Measurements from ENCODE around the gene ONECUT1.

The ONECUT1 gene

DNA sequence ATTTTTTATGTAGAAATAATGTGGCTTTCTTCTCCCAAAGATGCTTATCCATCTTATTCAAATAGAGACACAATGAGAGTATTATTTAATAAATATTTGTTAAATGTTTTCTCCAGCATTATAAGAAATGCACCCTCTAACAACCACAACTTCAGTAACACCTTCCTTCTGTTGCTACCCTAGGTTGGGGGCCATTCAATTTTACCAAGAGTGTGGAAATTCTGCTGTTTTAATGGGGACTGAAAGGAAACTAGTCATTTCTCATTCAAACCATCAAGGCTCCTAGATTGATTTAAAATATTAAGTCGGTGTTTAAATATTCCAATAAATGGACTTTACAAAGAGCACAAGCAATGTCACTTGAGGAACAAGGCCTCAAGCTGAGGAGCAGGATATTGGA is 7.6 kb downstream of the ONECUT1 start:
- DNase-seq (ENCODE audit: low read depth) = no peak

DNA sequence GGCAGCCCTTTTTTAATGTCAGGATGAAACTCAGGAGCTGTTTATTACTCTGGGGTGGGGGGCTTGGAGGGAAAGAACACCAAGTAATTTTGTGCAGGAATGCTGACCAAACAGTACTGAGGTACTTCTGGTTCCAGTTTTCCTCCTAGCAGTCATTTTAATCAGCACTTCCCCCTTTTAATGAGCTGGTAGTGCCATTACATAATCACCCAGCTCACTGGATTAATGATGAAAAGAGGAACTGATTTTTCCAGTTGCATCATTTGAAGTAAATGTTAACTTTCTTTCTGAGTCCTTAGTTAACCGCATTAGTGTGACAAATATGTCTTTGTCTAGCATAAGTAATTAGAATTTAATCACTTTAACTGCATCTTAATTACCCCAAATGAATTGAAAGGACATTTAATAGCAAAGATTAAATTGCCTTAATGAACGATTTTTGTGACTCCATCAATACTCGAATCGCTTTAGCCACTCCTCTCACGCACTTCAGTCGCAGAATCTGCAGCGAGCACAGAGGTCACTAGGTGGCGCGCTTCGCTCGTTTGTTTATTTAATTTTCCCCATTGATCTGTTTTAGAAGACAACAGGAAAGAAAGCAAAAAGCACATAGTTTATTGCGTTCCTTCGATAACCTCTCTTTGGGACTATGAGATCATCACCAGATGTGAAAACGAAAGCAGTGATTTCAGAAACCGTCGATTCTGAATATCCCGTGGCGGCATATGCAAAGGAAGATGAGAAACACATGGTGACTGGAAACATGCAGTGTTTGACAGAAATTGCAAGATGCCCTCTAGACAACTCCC is 9.8 kb downstream of the ONECUT1 start:
- peak; percentile 52 for DNase-seq (ENCODE audit: low read depth)

DNA sequence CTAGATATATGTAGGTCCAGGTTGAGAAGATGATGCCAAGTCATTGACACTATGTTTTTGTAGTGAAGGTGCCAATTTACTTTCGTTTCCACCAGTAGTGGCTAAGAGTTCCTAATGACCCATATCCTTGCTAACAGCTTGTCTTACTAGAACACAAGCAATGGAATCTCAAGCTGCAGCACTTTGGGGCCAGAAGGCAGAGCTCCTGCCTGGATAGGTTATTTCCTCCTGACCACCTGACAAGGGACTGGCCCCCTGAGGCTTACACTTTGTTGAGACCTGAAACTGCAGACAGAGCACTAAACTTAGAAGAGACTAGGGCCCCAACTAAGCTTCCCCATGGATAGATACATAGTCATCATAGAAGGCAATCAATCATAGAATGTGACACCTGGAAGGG is 11.7 kb downstream of the ONECUT1 start:
- no peak for DNase-seq (ENCODE audit: low read depth)

DNA sequence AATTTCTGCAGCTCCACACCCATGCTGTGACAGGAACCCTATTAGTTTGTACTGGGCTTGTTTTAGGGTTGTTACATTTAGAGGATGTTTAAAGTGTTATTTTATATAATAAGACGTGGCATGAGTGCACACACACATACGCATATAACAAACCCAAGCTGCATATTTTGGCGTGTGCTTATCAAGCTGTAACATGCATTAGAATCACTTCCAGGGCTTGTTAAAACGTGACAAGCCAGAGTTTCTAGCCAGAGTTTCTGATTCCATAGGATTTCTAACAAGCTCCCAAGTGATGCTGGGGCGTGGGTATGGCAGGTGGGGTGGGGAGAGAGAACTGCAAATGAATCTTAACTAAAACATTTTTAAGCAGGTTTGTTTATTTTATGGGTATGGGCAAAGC is 17.4 kb downstream of the ONECUT1 start:
- DNase-seq (ENCODE audit: low read depth) = no peak

DNA sequence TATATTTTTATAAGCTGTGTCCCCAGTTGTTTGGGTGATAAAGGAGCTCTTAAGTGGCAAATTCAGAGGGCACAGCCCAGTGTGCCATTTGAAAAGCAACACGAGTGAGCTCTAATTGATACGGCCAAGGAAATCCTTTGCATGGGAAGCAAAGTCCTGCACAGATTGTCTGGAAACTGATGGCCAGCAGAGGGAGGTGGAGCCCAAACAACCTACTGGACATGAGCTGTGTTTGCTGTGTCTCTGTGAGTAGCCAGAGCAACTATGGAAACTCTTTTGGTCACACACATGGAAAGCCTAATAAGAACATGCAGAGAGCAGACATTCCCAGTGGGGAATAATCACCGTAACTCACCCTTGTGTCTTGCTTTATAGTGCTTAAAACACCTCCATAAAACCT is 24.4 kb downstream of the ONECUT1 start:
- peak; percentile 22 for DNase-seq (ENCODE audit: low read depth)

DNA sequence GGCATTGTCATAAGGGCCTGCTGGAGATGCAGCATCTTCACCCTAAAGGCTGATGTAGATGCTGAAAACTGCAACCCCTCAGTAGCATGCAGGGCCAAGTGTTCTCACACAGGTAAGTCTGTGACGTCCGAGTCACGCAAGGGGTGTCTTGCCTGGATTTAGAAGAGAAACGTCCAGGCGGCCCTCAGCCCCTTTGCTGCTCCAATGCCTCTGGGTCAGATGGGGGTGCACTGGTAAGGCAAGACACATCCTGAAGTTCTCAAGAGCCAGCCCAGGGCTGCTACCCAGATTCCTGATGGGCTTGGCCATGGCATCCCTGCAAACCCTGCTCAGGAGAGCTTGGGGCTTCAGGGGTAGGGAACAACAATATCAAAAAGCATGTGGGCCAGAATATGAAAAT is 25.4 kb downstream of the ONECUT1 start:
- no peak for DNase-seq (ENCODE audit: low read depth)

DNA sequence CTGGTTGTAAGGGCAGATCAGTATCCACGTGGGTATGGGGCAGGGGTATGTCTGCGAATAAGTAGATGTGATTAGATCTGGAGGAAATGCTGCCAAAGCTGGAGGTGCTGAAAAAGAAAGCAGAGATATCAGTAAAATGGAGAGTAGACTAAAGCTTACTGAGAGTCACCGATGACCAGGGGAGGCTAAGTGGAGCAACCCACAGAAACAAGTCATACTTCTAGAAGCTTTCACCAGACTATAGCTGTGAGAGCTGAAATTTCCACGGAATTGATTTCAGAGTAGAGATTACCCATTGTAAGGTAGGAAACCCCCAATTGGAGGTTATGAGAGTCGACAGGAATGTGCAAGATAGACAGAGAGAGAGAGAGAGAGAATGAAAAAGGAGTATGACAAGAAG is 27.5 kb downstream of the ONECUT1 start:
- DNase-seq (ENCODE audit: low read depth) = no peak

DNA sequence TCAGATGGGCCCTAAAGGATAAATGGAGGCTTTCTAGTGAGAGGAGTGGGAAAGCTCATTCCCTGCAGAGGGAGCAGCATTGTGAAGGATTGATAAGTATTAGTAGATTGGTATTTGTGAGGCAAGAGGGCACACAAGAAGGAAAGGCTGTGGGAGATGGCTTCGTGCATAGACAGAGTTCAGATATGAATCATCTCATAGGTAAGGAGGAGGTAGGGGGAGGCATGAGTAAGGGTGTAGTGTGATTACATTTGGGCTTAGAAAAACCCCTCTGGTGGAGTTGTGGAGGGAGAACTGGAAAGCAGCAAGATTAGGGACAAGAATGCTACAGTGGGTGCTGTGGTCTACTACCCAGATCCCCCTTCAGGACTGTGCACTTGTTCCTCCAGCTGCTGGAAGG is 29.6 kb downstream of the ONECUT1 start:
- DNase-seq (ENCODE audit: low read depth) = no peak

DNA sequence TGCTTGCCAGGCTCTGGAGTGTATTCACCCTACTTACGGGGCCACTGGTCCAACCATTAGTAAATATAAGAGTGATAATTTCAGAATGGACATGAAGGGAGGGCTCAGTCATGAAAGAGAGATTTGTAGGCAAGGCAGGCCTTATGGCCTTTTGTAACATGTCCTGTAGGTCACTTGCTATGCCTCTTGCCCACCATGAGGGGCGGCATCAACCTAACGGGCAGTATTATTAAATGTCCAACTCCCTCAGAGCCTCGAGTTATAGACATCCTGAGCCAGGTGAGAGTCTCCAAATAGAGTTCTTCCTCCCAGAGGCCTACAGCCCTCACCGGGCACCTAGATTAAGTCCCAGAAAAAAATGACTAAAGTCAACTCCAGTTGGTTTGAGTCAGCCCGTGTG is 30.2 kb downstream of the ONECUT1 start:
- no peak for DNase-seq (ENCODE audit: low read depth)

DNA sequence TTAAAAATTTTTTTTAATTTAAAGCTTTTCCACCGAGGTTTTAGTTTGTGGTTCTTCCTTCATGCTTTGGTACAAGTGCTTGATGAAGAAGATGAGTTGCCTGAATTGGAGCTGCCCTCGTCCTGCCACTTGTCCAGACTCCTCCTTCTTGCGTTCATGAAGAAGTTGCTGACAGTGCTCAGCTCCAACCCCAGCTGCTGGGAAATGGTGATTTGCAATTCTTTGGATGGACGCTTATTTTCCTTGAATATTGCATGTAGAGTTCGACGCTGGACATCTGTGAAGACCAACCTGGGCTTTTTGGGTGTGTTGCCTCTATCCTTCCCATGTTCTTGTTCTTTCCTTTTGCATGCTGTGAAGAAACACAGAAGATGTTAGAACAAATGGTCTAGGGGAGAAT is 32.6 kb downstream of the ONECUT1 start:
- DNase-seq (ENCODE audit: low read depth) = no peak

DNA sequence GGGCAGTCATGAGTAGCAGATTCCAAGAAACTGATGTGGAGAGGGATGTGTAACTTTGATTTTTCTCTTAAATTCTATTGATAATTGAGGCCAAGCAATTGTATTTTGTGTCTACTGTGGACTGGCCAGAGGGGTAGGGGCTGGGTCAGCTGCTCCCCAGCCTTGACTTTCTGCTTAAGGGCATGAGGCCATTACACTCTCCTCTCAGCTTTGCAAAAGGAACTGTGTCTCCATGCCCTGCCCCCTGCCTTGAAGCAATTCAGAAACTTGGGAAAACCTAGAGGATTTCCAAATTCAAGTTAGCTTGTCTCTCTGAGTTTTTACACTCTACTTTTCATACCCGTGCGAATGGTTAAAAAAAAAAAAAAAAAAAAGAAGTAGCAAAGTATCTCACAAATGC is 38.6 kb downstream of the ONECUT1 start:
- no peak for DNase-seq (ENCODE audit: low read depth)

DNA sequence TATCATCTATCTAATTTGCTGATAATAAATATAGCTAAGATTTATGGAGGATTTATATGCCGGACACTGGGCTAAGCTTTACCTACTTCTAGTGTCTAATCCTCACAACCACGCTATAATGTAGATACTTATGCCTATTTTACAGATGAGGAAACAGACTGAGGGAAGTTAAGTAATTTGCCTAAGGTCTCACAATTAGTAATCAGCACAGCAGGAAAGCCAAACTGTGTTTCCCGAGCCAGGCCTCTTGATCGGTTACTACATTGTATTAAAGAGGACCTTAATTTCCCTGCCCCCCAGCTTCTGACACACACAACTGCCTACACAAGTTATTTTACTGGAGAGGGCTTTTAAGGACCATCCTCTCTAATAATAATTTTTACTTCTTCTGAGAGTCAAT is 40.9 kb downstream of the ONECUT1 start:
- DNase-seq (ENCODE audit: low read depth) = no peak

DNA sequence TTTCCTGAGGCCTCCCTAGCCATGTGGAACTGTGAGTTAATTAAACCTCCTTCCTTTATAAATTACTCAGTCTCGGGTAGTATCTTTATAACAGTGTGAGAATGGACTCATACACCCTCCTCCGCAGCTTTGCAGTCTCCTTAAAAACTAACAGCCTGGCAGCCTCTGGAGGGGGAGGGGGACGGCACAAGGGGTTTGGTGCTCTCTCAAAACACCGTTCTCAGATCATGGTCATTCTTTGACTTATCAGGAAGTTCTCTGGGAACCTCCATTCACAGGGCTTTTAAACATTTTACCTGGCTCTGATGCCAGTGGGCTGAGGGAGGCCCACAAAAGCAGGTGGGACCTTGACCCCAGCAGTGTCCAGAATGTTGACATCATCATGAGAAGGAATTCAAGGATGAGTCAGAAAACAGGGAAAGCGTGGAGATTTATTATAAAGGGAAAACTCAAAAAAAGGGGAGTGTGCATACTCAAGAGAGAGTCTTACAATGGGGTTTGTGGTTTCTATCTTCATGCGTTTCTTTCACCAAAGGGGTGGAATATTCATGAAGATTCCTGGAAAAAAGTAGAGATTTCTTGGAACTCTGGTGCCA is 43.9 kb downstream of the ONECUT1 start:
- DNase-seq (ENCODE audit: low read depth) = no peak

DNA sequence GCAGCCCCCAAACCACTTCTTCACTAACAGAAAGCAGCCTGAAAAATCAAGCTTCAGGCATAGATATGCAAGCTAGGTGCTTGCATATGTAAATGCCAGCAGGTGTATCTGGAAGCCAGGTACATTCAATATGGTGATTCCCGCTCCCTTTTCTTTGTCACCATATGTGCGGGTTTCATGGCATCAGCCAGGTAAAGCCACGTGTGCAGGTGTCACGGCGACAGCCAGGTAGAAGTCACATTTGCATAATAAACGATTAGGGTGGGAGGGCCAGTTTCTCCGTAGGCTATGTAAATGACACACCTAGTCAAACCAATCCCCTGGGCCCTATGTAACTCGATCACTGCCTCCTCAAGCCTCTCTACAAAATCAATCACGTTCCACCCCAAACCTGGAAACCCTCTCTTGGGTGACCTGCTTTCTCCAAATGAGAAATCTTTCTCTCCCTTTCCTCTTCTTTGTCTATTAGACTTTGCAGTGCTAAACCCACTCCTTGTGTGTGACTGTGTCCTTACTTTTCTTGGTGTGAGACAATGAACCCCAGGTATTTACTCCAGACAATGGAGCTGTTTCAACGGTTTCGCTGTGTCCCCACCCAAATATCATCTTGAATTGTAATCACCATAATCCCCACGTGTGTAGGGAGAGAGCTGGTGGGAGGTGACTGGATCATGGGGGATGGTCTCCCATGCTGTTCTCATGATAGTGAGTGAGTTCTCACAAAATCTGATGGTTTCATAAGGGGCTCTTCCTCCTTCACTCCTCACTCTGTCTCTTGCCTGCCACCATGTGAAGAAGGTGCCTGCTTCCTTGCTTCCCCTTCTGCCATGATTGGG is 44.6 kb downstream of the ONECUT1 start:
- no peak for DNase-seq (ENCODE audit: low read depth)

DNA sequence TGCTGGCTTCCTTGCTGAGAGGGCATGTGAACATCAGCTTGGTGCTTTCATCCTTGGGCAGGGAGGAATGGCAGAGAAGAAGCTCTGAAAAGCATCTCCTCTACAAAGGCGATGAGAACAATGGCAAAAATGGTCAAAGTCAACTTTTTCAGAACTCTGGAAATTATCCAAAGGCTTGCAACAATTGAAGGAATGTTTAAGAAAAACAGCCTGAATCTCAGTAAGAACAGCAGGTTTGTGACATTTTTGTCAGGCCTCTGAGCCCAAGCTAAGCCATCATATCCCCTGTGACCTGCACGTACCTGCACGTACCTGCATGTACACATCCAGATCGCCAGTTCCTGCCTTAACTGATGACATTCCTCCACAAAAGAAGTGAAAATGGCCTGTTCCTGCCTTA is 51.8 kb downstream of the ONECUT1 start:
- peak; percentile 35 for DNase-seq (ENCODE audit: low read depth)

DNA sequence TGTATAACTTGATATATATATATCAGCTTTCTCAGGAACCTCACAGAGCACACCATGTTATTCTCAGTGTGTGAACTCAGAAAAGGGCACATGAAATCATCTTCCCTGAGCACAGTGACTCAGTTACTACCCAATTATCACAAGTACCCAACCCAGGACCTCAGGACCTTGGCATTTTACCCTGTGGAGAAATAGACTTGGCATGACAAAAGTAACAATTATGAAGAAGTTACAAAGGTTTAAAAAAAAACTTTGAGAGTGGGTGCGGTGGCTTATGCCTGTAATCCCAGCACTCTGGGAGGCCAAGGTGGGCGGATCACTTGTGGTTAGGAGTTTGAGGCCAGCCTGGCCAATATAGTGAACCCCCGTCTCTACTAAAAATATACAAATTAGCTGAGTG is 52.4 kb downstream of the ONECUT1 start:
- DNase-seq (ENCODE audit: low read depth) = peak; percentile 37

DNA sequence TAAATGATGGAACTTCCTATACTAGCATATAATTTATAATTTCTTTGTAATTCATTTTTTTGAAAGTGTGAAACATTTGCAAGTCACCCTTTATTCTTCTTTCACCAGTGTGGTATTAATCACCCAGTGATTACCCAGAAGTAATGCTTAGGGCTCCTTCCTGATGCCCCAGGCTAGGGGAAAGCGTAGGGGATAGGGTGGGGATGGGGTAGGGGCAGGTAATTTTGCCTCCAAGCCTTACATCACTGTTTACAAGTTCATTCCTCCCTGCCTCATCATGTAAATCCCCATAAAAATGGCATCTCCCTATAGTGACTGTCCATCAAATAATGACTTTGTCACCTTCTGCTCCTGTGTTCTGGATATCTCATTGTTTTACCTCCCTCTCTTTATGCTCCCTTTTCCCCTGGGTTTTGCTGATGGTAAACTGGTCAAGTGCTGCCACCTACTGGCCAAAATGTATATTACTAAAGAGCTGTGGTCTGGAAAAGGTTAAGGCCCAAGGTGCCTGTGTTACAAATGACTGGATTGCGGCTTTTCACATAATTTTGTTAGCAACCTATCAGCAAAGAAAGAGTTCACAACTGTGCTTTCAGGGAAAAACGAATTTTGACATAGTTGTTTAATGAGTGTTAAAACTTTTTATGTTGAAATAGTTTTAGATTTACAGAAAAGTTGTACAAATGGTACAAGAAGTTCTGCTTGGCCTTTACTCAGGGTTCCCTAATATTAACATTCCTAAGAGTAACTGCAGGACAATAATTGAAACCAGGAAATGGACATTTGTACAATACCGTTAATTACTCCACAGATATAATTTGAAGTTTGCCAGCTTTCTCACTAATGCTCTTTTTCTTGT is 54.7 kb downstream of the ONECUT1 start:
- DNase-seq (ENCODE audit: low read depth) = peak; percentile 78

DNA sequence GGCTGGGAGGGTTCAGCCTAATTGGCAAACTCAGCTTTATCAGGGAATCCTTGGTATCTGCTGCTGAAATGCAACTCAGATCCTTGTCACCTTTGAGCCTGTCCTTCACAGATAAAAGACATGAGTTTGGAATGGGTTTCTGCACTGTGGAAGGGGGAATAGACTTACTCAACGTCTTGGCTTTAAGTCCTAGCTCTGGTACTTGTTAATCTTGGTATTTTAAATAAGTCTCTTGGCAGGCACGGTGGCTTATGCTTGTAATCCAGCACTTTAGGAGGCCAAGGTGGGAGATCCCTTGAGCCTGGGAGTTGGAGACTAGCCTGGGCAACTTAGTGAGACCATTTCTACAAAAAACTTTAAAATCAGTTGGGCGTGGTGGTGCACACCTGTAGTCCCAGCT is 55.8 kb downstream of the ONECUT1 start:
- no peak for DNase-seq (ENCODE audit: low read depth)

DNA sequence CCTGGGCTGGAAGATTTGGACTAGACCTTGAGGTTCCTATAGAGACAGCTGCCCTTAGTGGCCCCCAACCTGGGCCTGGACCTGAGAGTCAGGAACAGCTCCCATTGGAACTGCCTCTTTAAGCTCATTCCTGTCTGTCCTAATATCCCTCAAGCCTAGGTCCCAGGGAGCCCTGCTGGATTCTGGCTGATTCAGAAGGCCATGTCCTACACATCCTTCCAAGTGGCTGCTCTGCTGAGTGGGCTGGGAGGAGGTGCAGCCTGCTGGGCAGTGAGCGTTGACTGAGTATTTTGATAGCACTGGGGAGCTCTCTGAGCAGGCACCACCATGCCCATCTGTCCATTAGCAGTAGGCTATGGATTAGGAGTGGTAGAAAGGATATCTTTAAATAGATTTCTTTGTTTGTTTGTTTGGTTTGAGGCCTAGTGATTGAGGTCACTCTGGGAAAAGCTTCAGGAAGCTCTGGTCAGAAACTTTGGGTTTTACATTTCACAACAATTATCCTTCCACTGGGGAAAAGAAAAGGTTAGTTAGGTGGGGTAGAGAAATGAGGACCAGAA is 56.4 kb downstream of the ONECUT1 start:
- DNase-seq (ENCODE audit: low read depth) = peak; percentile 47

DNA sequence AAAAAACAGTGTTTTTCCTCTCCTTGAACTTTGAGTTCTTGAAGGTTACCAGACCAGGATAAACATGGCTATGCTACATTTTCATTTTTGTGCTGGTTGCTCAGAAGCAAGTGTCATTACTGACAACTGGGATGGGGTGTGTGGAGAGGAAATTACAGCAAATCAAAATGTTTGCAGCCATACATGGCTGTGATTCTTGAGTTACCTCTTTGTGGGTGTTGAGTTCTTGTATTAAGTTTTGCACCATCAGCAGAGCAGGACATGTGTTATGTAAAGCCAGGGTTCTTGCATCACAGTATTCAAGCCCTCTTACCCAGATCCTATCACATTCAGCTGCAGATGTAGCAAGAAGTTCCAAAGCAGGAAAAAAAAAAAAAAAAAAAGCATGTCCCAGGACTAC is 57.0 kb downstream of the ONECUT1 start:
- DNase-seq (ENCODE audit: low read depth) = peak; percentile 31

DNA sequence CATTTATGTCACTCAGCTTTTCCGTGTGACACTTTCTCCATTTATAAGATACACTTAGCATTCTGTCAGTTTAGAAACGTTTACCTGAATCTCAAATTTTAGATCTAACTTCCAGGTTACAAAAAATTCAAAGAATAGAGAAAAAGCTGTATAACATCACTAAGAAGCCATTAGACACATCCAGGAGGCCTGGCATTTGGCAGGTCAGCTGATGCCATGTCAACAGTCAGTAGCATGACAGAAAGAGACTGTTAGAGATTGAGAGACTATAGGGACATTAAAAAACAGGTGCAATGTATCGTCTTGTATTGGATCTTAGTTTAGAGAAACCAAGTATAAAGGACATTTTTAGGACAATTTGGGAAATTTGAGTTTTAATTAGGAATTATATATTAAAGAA is 57.6 kb downstream of the ONECUT1 start:
- DNase-seq (ENCODE audit: low read depth) = no peak

All from EH (cell line).